Measurements from ENCODE around the gene SEMA3C.

DNA sequence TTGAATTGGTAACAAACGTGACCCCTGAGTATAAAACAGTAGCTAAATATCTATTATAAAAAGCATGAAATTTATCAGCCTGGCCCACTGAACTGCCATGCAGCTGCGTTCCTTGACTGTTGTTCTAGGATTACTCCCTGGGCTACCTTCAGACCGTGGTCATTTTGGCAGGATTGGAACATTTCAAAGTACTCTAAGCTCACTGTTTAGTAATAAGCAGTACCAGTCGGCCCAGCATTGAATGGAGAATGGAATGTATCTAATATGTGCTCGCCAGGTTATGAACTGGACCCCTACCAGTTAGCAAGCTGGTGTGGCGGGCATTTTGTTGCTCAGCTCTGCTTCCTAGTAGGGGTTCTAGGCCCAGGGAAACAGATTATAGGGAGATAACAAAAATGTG, 112.2 kb downstream of the SEMA3C start:
- TF ChIP-seq, protein P1, sequence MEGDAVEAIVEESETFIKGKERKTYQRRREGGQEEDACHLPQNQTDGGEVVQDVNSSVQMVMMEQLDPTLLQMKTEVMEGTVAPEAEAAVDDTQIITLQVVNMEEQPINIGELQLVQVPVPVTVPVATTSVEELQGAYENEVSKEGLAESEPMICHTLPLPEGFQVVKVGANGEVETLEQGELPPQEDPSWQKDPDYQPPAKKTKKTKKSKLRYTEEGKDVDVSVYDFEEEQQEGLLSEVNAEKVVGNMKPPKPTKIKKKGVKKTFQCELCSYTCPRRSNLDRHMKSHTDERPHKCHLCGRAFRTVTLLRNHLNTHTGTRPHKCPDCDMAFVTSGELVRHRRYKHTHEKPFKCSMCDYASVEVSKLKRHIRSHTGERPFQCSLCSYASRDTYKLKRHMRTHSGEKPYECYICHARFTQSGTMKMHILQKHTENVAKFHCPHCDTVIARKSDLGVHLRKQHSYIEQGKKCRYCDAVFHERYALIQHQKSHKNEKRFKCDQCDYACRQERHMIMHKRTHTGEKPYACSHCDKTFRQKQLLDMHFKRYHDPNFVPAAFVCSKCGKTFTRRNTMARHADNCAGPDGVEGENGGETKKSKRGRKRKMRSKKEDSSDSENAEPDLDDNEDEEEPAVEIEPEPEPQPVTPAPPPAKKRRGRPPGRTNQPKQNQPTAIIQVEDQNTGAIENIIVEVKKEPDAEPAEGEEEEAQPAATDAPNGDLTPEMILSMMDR (IDR thresholded peaks at IDR 0.05): no peak
- TF ChIP-seq EZH2 (IDR thresholded peaks at IDR 0.05; ENCODE audit: borderline replicate concordance, insufficient read depth, low read depth, low read length, poor library complexity, severe bottlenecking): no peak

Measured in B cell (primary cell).